ENCODE results near the gene TOP3A.

Gene TOP3A

GRCh38 chr17:18229771-18230170 lies 85.0 kb downstream of the TOP3A start:
- no peak for DNase-seq

- DNase-seq = no peak
Measured at GRCh38 chr17:18229254-18229653, 85.5 kb downstream of the TOP3A start.

GRCh38 chr17:18228176-18228682 lies 86.6 kb downstream of the TOP3A start:
- no peak for DNase-seq

- no peak for DNase-seq
Measured at GRCh38 chr17:18227635-18228034, 87.2 kb downstream of the TOP3A start.

GRCh38 chr17:18226284-18226945 lies 88.4 kb downstream of the TOP3A start:
- no peak for DNase-seq

- no peak for DNase-seq
Measured at GRCh38 chr17:18225642-18226283, 89.0 kb downstream of the TOP3A start.

GRCh38 chr17:18225121-18225641 lies 89.6 kb downstream of the TOP3A start, which contains the start of gene LLGL1:
Gene LLGL1 (plus strand): TSS chr17:18225635. CDS start chr17:18225683, 48 bp downstream.
- peak; percentile 83 to 90 for DNase-seq

GRCh38 chr17:18224387-18225120 lies 90.2 kb downstream of the TOP3A start:
- no peak for DNase-seq

GRCh38 chr17:18224053-18224386 lies 90.8 kb downstream of the TOP3A start:
- no peak for DNase-seq
